Measurements from ENCODE around the gene MISP. TPM values are rescaled to one million over a fixed set of nuclear protein-coding genes. Genes with fewer than 3 reads are reported as not detected.
"Not testable (repeated sequence)": the region's sequence is repeated elsewhere in the genome, so short reads cannot be mapped to it uniquely, and the experiment has no call there.

Gene MISP
- polyA plus RNA-seq, 3 donors: 6.4 to 7.6 (median 6.5) TPM

- no peak for DNase-seq (ENCODE audit: low read depth in 3 of 3, low spot score in 2 of 3)
Measured at GRCh38 chr19:743168-743687, 7.7 kb upstream of the MISP start.

- DNase-seq (ENCODE audit: low read depth in 3 of 3, low spot score in 2 of 3): not testable (repeated sequence)
Measured at GRCh38 chr19:745138-745537, 5.8 kb upstream of the MISP start.

- DNase-seq (ENCODE audit: low read depth in 3 of 3, low spot score in 2 of 3): no peak
Measured at GRCh38 chr19:746208-746819, 4.6 kb upstream of the MISP start.

- DNase-seq (ENCODE audit: low read depth in 3 of 3, low spot score in 2 of 3): no peak
Measured at GRCh38 chr19:746956-747355, 4.0 kb upstream of the MISP start.

- DNase-seq (ENCODE audit: low read depth in 3 of 3, low spot score in 2 of 3): no peak
Measured at GRCh38 chr19:747432-748273, 3.3 kb upstream of the MISP start.

GRCh38 chr19:748274-748598 lies 2.7 kb upstream of the MISP start:
- DNase-seq (ENCODE audit: low read depth in 3 of 3, low spot score in 2 of 3): no peak

- no peak for DNase-seq (ENCODE audit: low read depth in 3 of 3, low spot score in 2 of 3)
Measured at GRCh38 chr19:749811-750210, 1.1 kb upstream of the MISP start.

GRCh38 chr19:751501-752341 lies 809 bp downstream of the MISP start:
- DNase-seq (ENCODE audit: low read depth in 3 of 3, low spot score in 2 of 3): no peak

- no peak for DNase-seq (ENCODE audit: low read depth in 3 of 3, low spot score in 2 of 3)
Measured at GRCh38 chr19:752652-753517, 2.0 kb downstream of the MISP start.

- no peak for DNase-seq (ENCODE audit: low read depth in 3 of 3, low spot score in 2 of 3)
Measured at GRCh38 chr19:754530-754929, 3.6 kb downstream of the MISP start.

GRCh38 chr19:755063-755462 lies 4.2 kb downstream of the MISP start:
- no peak for DNase-seq (ENCODE audit: low read depth in 3 of 3, low spot score in 2 of 3)

GRCh38 chr19:756236-756635 lies 5.3 kb downstream of the MISP start:
- no peak for DNase-seq (ENCODE audit: low read depth in 3 of 3, low spot score in 2 of 3)

- no peak for DNase-seq (ENCODE audit: low read depth in 3 of 3, low spot score in 2 of 3)
Measured at GRCh38 chr19:756821-757688, 6.1 kb downstream of the MISP start.

- DNase-seq (ENCODE audit: low read depth in 3 of 3, low spot score in 2 of 3): no peak
Measured at GRCh38 chr19:757811-758668, 7.1 kb downstream of the MISP start.

GRCh38 chr19:763181-763580 lies 12.3 kb downstream of the MISP start:
- no peak for DNase-seq (ENCODE audit: low read depth in 3 of 3, low spot score in 2 of 3)

- DNase-seq (ENCODE audit: low read depth in 3 of 3, low spot score in 2 of 3): no peak
Measured at GRCh38 chr19:763869-764268, 13.0 kb downstream of the MISP start.

GRCh38 chr19:764301-764700 lies 13.4 kb downstream of the MISP start:
- DNase-seq (ENCODE audit: low read depth in 3 of 3, low spot score in 2 of 3): no peak

- DNase-seq (ENCODE audit: low read depth in 3 of 3, low spot score in 2 of 3): no peak
Measured at GRCh38 chr19:765179-765738, 14.3 kb downstream of the MISP start.

All from right renal cortex interstitium (tissue), 3 donors.